HepG2 (cell line): Measurements from ENCODE around the gene MEGF10. TPM values are rescaled to one million over a fixed set of nuclear protein-coding genes. Genes with fewer than 3 reads are reported as not detected.
A peak's percentile ranks its signal among the peaks of the same experiment; 100 is the strongest.

Experiments
- ATAC-seq: fragments of 200-7000 bp; cut with Tn5 transposase; 3 replicates; pipeline ENCODE4 v1.9.1; 2020; ENCODE audit warnings: mild to moderate bottlenecking, moderate library complexity
- BruUV-seq: library from RNA; stranded (reverse); fragments of 400-500 nt; replicated peaks from 2 replicates; lab custom pipeline; 2021; lab: Mats Ljungman, UMichigan
- CTCF ChIA-PET: fragments of 300-600 bp; formaldehyde crosslinking; extraction: SDS; loops from one replicate; lab custom pipeline; 2021; ENCODE audit warnings: low total read pairs, inconsistent platforms, low intra/inter-chr PET ratio; lab: Yijun Ruan, JAX
- POLR2A ChIA-PET: fragments of 350-600 bp; sonication (Branson Sonifier 250); formaldehyde crosslinking; loops from one replicate; lab custom pipeline; 2020; ENCODE audit warnings: antibody characterized with exemption, inconsistent platforms; lab: Yijun Ruan, JAX
- DNase-seq: peaks from one replicate; pipeline ENCODE4 v3.0.0-alpha.2; 2015; ENCODE audit warnings: low spot score
- FAIRE-seq: peaks from 3 replicates; lab custom pipeline; 2011; peaks lifted over from hg19 to GRCh38; lab: Jason Lieb, UNC
- H2AFZ ChIP-seq: one replicate; pipeline ENCODE4 v1.6.1; 2011; ENCODE audit warnings: low read length, inconsistent platforms
- H3K27ac ChIP-seq: fragments of 300-600 bp; 3 replicates; pipeline ENCODE4 v1.8.0; 2011; ENCODE audit warnings: mixed run types, mild to moderate bottlenecking, mixed read lengths, low read length, inconsistent platforms; ENCODE audit not compliant: insufficient read depth; ENCODE audit errors: extremely low read length
- H3K27me3 ChIP-seq, 2 experiments: fragments of 200-600 bp in 1 of 2; 2 replicates in 1 of 2; 3 replicates in 1 of 2; pipeline versions ENCODE4 v1.6.0 to v1.8.0; 2011; ENCODE audit warnings: low read length in 2 of 2, mild to moderate bottlenecking in 2 of 2, moderate library complexity in 2 of 2, inconsistent platforms in 1 of 2; ENCODE audit not compliant: insufficient read depth in 2 of 2, control insufficient read depth in 1 of 2
- H3K36me3 ChIP-seq, 2 experiments: fragments of 200-600 bp in 1 of 2; replicated peaks in 1 of 2; 2 replicates in 1 of 2; 3 replicates in 1 of 2; pipeline versions ENCODE4 v1.5.1 to v1.8.0; 2011; ENCODE audit warnings: low read length in 2 of 2, inconsistent platforms in 1 of 2; ENCODE audit not compliant: insufficient read depth in 2 of 2, control insufficient read depth in 1 of 2
- H3K4me1 ChIP-seq: 2 replicates; pipeline ENCODE4 v1.5.1; 2012; ENCODE audit warnings: low read length, inconsistent platforms; ENCODE audit not compliant: insufficient read depth
- H3K4me2 ChIP-seq: 2 replicates; pipeline ENCODE4 v1.6.0; 2011; ENCODE audit warnings: low read depth, low read length, inconsistent platforms
- H3K4me3 ChIP-seq, 3 experiments: fragments of 200-600 bp in 1 of 3; sonication (generic), shearing (Covaris generic) in 1 of 3; replicated peaks in 1 of 3; 2 replicates each; pipeline ENCODE4 v1.5.1; 2011 to 2016; ENCODE audit warnings: low read length in 3 of 3, inconsistent platforms in 2 of 3, low read depth in 2 of 3, mild to moderate bottlenecking in 2 of 3, control low read depth in 1 of 3, mixed read lengths in 1 of 3; ENCODE audit not compliant: insufficient read depth in 1 of 3
- H3K79me2 ChIP-seq: one replicate; pipeline ENCODE4 v1.6.1; 2011; ENCODE audit warnings: low read length, inconsistent platforms; ENCODE audit not compliant: insufficient read depth
- H3K9ac ChIP-seq: 2 replicates; pipeline ENCODE4 v1.6.0; 2011; ENCODE audit warnings: mild to moderate bottlenecking, low read depth, low read length, inconsistent platforms; ENCODE audit not compliant: insufficient read depth
- H3K9me3 ChIP-seq: 2 replicates; pipeline ENCODE4 v1.5.1; 2012; ENCODE audit warnings: mild to moderate bottlenecking, low read length
- H4K20me1 ChIP-seq: 2 replicates; pipeline ENCODE4 v1.6.0; 2011; ENCODE audit warnings: inconsistent platforms, mild to moderate bottlenecking, low read length, moderate library complexity; ENCODE audit not compliant: insufficient read depth
- AHR ChIP-seq: IDR thresholded peaks from 2 replicates; pipeline ENCODE4 v1.6.1; 2018; ENCODE audit warnings: missing genetic modification reagents, missing compliant biosample characterization
- ARHGAP35 ChIP-seq: sonication (generic); formaldehyde crosslinking; IDR thresholded peaks from 2 replicates; pipeline ENCODE4 v1.9.0; 2022; ENCODE audit warnings: mild to moderate bottlenecking, inconsistent platforms, moderate library complexity, missing genetic modification reagents, borderline replicate concordance
- ARNTL ChIP-seq: sonication (generic); formaldehyde crosslinking; IDR thresholded peaks from 2 replicates; pipeline ENCODE4 v1.4.0; 2020; ENCODE audit warnings: mild to moderate bottlenecking, missing genetic modification reagents
- FOXA3 ChIP-seq: IDR thresholded peaks from 2 replicates; pipeline ENCODE4 v1.6.1; 2016; ENCODE audit warnings: missing genetic modification reagents, missing compliant biosample characterization
- TRIM24 ChIP-seq: sonication (generic); formaldehyde crosslinking; IDR thresholded peaks from 2 replicates; pipeline ENCODE4 v1.8.0; 2022; ENCODE audit warnings: mild to moderate bottlenecking, missing genetic modification reagents
- ZNF10 ChIP-seq: sonication (generic); formaldehyde crosslinking; IDR thresholded peaks from 2 replicates; pipeline ENCODE4 v1.4.0; 2020; ENCODE audit warnings: mild to moderate bottlenecking, low read depth, missing genetic modification reagents, borderline replicate concordance
- ZNF3 ChIP-seq: IDR thresholded peaks from 2 replicates; pipeline ENCODE4 v1.7.0; 2017; ENCODE audit warnings: inconsistent platforms
- ZNF44 ChIP-seq: sonication (generic); formaldehyde crosslinking; IDR thresholded peaks from 2 replicates; pipeline ENCODE4 v1.5.1; 2020; ENCODE audit warnings: mild to moderate bottlenecking, missing genetic modification reagents
- ZNF749 ChIP-seq: sonication (generic); formaldehyde crosslinking; IDR thresholded peaks from 2 replicates; pipeline ENCODE4 v1.8.0; 2022; ENCODE audit warnings: mild to moderate bottlenecking, missing genetic modification reagents, moderate library complexity, borderline replicate concordance
- WGBS: methylation state at CpG from one replicate; pipeline ENCODE4 v1.1.6; 2017; ENCODE audit warnings: low lambda C conversion rate; 5-methylcytosine and 5-hydroxymethylcytosine counted together
- in situ Hi-C: cut with HindIII; loops from 2 replicates; pipeline ENCODE4 v1.10.0; 2017; ENCODE audit warnings: low pct_unique_long_range_greater_than_20kb; ENCODE audit not compliant: extremely low pct_ligation_motif_present
- intact Hi-C: fragments of 100-400 bp; cut with micrococcal nuclease; formaldehyde crosslinking; loops from one replicate; pipeline ENCODE4 v1.10.0; 2022; ENCODE audit not compliant: unreplicated experiment
- polyA plus RNA-seq, 8 experiments: library from polyadenylated mRNA; depleted of rRNA in 3 of 8; stranded (reverse) in 7 of 8; unstranded in 1 of 8; fragments of >200 nt; fragmentation: Illumina TruSeq in 4 of 8; extraction: Trizol in 4 of 8; gene quantifications; 2 replicates each; pipeline versions ENCODE4 v1.2.1 to v1.2.3, GENCODE V29; 2011 to 2016; ENCODE audit warnings: low read depth in 4 of 8, missing spikeins in 1 of 8, mixed read lengths in 1 of 8; ENCODE audit not compliant: insufficient read depth in 1 of 8
- total RNA-seq, 5 experiments: library from RNA; depleted of rRNA; stranded (reverse); fragments of >200 nt; fragmentation: Illumina TruSeq; extraction: Trizol; gene quantifications; 2 replicates each; pipeline ENCODE4 v1.2.3, GENCODE V29; 2016; ENCODE audit warnings: low read depth in 1 of 5
- TF ChIP-seq, protein P1 (sequence below): fragments of 450-650 bp; IDR thresholded peaks from 2 replicates; pipeline ENCODE4 v1.6.1; 2016
- TF ChIP-seq, protein P2 (sequence below): sonication (generic); formaldehyde crosslinking; IDR thresholded peaks from 2 replicates; pipeline ENCODE4 v1.4.0; 2020; ENCODE audit warnings: low read depth, mild to moderate bottlenecking, missing genetic modification reagents
- TF ChIP-seq, protein P3 (sequence below): sonication (generic); formaldehyde crosslinking; IDR thresholded peaks from 2 replicates; pipeline ENCODE4 v1.4.0; 2020; ENCODE audit warnings: missing genetic modification reagents, mild to moderate bottlenecking, borderline replicate concordance

Gene MEGF10
- total and polyA plus RNA-seq, 2 of the 13 experiments (the other 11 are each of a cell fraction or from before 2014, with no cell fraction given) = not detected

DNA sequence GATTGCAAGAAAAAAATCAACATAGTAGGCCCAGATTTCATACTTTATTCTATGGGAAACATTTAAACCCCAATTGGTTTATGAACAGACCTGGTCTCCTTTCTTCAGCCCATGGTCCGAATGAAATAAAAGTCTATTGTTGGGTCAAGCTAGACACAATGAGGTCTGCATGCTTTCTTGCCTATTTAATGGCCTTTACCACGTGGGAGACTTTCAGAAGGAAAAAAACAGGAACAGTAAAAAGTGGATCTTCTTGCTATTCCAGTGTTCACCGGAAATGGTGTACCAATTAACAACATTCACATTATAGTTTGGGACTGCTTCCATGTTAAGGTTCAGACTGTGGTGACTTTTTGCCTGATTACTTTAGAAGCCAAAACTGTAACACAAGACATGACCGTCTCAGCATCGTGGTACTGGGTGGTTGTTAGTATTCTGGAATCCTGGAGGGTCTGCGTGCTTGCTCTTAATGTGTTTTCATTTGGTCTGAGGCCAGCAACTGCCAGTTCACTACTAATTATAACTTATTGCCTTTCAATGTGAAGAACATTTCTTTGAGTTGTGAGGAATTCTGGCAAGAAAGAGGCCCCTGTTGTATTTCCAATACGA lies 141.5 kb downstream of the MEGF10 start:
- H3K27me3 ChIP-seq = no peaks in the 10 kb centered on the region
- H3K27ac ChIP-seq = no peak overlapping the region
- intact Hi-C loops = no loop called here
- H2AFZ ChIP-seq = no peak overlapping the region
- no peaks in the 10 kb centered on the region for H3K4me1 ChIP-seq
- no TSS peak for BruUV-seq
- ATAC-seq = no peak
- no peaks in the 10 kb centered on the region for H3K36me3 ChIP-seq
- no peak overlapping the region for H3K4me3 ChIP-seq
- H3K79me2 ChIP-seq = no peaks in the 10 kb centered on the region
- TF ChIP-seq, protein P1, sequence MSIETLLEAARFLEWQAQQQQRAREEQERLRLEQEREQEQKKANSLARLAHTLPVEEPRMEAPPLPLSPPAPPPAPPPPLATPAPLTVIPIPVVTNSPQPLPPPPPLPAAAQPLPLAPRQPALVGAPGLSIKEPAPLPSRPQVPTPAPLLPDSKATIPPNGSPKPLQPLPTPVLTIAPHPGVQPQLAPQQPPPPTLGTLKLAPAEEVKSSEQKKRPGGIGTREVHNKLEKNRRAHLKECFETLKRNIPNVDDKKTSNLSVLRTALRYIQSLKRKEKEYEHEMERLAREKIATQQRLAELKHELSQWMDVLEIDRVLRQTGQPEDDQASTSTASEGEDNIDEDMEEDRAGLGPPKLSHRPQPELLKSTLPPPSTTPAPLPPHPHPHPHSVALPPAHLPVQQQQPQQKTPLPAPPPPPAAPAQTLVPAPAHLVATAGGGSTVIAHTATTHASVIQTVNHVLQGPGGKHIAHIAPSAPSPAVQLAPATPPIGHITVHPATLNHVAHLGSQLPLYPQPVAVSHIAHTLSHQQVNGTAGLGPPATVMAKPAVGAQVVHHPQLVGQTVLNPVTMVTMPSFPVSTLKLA = peak; percentile 80
- TF ChIP-seq ZNF44 (CRISPR knock-in tag) = no peak
- TF ChIP-seq, all 625 proteins: peak for 1
- Histone ChIP-seq H4K20me1 (no peaks in the 10 kb centered on the region), H3K9ac (no peak overlapping the region), H3K9me3 (no peaks in the 10 kb centered on the region), H3K4me2 (no peak overlapping the region)
- POLR2A ChIA-PET = no interaction called here
- in situ Hi-C loops = no loop called here
- 32% methylated on average over 7 of the region's 7 CpGs for WGBS
- CTCF ChIA-PET = no interaction called here
- FAIRE-seq = no peak
- DNase-seq = no peak

DNA sequence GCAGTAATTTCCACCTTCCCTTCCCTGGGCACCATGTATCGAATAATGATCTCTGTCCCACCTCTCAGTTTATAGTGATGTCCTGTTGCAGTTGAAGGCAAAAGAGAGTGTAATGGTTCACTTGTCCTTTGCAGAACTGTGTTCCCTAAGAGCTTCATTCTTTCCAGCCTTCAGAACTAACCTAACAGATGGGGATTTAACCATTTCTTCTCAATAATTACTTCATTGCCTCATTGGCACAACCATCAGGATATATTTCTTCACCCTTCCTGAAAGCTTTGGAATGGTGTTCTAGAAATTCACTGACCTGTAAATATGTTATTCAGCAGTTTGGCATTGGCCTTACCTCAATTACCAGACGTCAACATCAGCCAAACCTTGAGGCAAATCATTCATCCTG lies 142.9 kb downstream of the MEGF10 start:
- ChIA-PET CTCF (no interaction called here), POLR2A (no interaction called here)
- intact Hi-C loops = no loop called here
- ATAC-seq (no peak), DNase-seq (no peak), FAIRE-seq (no peak)
- Histone ChIP-seq H3K27me3 (no peaks in the 10 kb centered on the region), H4K20me1 (no peaks in the 10 kb centered on the region), H3K27ac (no peak overlapping the region), H2AFZ (no peak overlapping the region), H3K79me2 (no peaks in the 10 kb centered on the region), H3K9me3 (no peaks in the 10 kb centered on the region), H3K36me3 (no peaks in the 10 kb centered on the region), H3K4me3 (no peak overlapping the region), H3K4me2 (no peak overlapping the region), H3K9ac (no peak overlapping the region), H3K4me1 (no peaks in the 10 kb centered on the region)
- 7% methylated on average over 2 of the region's 2 CpGs for WGBS
- in situ Hi-C loops = no loop called here
- no TSS peak for BruUV-seq
- TF ChIP-seq FOXA3 (CRISPR knock-in tag) (no peak), ZNF3 (CRISPR knock-in tag) (no peak), TRIM24 (no peak), ARHGAP35 (CRISPR knock-in tag) (no peak), ZNF749 (CRISPR knock-in tag) (no peak), ARNTL (no peak), ZNF10 (CRISPR knock-in tag) (no peak), AHR (CRISPR knock-in tag) (no peak)
- TF ChIP-seq, protein P2, sequence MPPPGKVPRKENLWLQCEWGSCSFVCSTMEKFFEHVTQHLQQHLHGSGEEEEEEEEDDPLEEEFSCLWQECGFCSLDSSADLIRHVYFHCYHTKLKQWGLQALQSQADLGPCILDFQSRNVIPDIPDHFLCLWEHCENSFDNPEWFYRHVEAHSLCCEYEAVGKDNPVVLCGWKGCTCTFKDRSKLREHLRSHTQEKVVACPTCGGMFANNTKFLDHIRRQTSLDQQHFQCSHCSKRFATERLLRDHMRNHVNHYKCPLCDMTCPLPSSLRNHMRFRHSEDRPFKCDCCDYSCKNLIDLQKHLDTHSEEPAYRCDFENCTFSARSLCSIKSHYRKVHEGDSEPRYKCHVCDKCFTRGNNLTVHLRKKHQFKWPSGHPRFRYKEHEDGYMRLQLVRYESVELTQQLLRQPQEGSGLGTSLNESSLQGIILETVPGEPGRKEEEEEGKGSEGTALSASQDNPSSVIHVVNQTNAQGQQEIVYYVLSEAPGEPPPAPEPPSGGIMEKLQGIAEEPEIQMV (CRISPR knock-in tag) = no peak
- TF ChIP-seq, protein P3, sequence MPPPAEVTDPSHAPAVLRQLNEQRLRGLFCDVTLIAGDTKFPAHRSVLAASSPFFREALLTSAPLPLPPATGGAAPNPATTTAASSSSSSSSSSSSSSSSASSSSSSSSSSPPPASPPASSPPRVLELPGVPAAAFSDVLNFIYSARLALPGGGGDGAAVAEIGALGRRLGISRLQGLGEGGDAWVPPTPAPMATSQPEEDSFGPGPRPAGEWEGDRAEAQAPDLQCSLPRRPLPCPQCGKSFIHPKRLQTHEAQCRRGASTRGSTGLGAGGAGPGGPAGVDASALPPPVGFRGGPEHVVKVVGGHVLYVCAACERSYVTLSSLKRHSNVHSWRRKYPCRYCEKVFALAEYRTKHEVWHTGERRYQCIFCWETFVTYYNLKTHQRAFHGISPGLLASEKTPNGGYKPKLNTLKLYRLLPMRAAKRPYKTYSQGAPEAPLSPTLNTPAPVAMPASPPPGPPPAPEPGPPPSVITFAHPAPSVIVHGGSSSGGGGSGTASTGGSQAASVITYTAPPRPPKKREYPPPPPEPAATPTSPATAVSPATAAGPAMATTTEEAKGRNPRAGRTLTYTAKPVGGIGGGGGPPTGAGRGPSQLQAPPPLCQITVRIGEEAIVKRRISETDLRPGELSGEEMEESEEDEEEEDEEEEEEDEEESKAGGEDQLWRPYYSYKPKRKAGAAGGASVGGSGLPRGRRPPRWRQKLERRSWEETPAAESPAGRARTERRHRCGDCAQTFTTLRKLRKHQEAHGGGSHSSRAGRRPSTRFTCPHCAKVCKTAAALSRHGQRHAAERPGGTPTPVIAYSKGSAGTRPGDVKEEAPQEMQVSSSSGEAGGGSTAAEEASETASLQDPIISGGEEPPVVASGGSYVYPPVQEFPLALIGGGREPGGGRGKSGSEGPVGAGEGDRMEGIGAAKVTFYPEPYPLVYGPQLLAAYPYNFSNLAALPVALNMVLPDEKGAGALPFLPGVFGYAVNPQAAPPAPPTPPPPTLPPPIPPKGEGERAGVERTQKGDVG (CRISPR knock-in tag) = no peak
